RKO (cell line): ENCODE data around the gene ADGRD1.
"Not testable (repeated sequence)": the region's sequence is repeated elsewhere in the genome, so short reads cannot be mapped to it uniquely, and the experiment has no call there.

ENCODE experiments used
- DNase-seq: peaks from one replicate; pipeline ENCODE4 v3.0.0-alpha.2; 2016; ENCODE audit warnings: low spot score

ADGRD1 gene

DNA sequence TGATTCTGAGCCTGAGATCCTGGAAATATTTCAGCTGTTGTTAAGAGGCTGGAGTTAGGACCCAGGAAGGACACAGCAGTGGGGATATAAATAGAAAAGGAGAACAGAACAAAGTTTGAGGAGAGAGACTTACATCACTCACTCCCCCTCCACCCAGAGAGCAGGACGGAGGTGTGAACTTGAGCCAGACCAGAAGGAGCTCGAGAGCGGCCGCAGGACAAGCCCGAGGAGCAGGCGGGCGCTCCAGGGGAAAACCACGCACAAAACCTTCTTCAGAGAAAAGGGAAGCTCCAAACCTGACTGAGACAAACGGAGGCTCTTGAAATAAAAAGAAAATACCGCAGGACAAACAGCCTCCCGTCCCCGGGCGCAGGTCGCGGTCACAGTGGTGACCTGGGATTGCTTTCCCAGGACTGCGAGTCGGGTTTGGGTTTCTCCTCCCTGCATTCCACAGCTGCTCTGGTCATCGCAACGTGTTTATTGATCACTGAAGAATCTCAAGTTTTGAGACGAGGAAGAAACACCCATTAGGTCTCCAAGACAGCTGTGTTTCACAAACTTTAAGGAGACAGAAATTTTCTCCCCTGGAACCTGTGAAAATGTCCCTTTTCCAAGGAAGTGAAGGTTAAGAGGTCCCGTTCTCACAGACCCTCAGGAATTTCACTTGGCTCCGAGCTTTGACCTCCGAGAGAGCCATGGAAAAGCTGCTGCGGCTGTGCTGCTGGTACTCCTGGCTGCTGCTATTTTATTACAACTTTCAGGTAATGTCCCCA lies at the start of gene ADGRD1:
ADGRD1 (plus strand) TSS at position 137 of the 773 bp plus-strand sequence; CDS start at position 696, 559 bp downstream.
- DNase-seq = no peak

DNA sequence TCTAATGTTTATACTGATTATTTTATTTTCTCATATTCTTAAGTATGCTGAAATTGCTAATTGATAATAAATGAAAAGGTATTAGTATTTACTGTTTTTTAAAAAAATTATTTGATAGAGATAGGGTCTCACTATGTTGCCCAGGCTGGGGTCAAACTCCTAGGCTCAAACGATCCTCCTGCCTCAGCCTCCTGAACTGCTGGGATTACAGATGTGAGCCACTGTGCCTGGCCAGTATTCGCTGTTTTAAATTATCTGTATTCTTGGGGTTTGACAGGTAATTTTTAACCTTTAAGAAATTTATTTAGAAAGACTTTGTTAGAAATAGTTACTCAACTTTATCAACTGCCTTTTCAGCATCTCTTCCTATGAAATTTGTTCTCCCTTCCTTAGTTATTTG lies 49.6 kb upstream of the ADGRD1 start:
- DNase-seq = no peak

DNA sequence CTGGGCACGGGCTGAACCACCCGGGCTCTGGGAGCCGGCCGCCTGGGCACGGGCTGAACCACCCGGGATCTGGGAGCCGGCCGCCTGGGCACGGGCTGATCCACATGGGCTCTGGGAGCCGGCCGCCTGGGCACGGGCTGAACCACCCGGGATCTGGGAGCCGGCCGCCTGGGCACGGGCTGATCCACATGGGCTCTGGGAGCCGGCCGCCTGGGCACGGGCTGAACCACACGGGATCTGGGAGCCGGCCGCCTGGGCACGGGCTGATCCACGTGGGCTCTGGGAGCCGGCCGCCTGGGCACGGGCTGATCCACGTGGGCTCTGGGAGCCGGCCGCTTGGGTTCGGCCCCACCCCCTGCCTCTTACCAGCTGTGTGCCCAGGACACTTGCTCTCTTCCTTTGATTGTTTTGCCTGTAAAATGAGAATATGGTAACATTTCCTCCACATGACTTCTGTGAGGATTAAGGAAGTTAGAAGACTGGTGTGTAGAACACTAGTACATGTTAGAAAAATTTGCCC lies 48.7 kb upstream of the ADGRD1 start:
- DNase-seq = not testable (repeated sequence)

DNA sequence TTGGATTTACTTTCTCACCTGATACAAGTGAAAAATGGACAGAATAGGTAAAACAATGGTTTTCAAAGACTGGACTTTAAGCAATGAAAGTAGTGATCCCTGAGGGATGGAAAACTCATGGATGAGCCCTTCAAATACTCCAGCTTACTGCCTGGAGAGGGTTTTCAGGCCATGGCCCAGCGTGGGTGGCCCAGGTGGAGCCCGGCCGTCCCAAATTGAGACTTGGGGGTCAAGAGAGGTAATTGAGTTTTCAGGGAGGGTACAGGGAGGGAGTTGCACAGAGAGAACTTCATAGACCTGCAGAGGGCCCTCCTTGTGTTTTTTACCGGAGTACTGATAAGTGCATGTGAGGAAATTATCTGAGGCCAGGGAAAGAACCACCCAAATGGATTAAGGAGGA lies 44.6 kb upstream of the ADGRD1 start:
- no peak for DNase-seq

DNA sequence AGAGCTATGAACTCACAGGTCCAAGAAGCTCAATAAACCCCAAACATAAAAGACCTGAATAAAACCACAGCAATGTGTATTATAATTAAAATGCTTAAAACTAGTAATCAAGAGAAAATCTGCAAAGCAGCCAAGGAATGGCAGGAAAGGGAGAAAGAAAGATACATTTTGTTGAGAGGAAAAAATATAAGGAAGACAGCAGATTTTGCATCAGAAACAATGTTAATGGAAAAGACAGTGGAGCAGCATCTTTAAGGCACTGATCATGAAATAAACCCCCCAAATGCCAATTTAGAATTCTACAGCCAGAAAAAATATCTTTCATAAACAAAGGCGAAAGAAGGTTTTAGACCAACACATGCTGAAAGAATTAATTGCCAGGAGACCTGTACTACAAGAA lies 42.5 kb upstream of the ADGRD1 start:
- no peak for DNase-seq

DNA sequence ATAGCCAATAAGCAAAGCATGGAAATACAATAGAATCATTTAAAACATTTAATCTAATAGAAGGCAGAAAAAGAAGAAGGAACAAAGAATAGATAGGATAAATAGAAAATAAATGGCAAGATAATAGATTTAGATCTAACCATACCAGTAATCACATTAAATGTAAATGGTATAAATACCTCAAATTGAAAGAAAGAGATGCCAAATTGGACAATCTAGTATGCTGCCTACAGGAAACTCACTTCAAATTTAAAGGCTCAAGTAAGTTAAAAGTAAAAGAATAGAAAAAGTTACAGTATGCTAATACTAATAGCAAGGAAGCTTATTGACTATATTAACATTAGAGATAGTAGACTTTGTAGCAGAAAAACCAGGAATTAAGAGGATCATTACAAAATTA lies 41.8 kb upstream of the ADGRD1 start:
- DNase-seq = no peak

DNA sequence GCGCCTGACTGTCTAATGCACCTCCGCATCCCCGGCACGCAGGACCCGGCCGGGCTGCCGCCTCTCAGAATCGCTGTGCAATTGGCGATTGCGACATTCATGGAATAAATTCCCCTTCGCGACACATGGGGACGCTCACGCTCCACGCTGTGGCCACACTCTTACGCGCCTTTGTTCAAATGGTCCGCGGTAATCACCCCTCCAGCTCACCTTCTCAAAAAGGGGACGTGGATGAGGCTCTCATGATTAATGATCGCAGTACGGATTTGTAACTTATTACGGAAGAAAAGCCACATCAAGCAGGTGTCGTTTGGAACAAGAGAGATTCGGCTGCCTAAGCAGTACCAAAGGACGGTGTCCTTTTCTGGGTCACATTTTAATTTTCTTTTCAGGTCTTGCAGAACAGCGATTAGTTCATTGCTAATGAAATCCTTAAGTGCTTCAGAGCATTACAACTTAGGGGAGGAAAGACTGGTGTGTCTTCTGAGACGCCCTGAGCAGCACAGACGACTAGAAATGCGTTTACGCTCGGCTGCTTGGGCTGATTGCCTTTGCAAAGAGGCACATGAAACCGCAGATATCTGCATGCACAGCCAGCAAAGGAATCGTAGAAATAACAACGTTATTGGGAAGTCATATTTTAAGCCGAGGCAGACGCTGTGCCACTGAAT lies 37.3 kb upstream of the ADGRD1 start:
- no peak for DNase-seq

DNA sequence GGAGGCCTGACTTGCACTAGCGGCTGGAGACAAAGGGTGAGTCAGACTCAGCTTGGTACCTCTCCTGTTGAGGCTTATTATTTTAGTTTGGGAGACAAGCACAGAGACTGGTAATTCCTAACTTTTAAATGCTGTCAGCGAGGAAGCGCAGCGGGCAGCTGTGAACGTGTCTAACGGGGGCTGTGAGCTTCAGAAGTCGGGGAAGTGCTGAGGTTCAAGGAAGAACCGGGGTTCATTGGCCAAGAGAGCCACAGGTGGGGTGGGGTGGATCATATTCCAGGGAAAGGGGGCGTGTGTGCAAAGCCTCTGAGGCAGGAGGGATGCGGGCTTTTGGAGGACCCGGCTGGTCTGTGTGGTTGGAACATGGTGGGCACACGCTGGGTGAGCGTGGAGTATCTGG lies 36.1 kb upstream of the ADGRD1 start:
- DNase-seq = no peak

DNA sequence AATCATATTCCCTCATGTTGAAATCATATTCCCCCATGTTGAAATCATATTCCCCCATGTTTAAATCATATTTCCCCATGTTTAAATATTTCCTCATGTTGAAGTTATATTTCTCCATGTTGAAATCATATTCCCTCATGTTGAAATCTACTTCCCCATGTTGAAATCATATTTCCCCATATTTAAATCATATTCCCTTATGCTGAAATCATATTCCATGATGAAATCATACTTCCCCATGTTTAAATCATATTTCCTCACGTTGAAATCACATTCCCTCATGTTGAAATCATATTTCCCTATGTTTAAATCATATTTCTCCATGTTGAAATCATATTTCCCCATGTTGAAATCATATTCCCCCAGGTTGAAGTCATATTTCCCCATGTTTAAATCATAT lies 34.6 kb upstream of the ADGRD1 start:
- DNase-seq = no peak

DNA sequence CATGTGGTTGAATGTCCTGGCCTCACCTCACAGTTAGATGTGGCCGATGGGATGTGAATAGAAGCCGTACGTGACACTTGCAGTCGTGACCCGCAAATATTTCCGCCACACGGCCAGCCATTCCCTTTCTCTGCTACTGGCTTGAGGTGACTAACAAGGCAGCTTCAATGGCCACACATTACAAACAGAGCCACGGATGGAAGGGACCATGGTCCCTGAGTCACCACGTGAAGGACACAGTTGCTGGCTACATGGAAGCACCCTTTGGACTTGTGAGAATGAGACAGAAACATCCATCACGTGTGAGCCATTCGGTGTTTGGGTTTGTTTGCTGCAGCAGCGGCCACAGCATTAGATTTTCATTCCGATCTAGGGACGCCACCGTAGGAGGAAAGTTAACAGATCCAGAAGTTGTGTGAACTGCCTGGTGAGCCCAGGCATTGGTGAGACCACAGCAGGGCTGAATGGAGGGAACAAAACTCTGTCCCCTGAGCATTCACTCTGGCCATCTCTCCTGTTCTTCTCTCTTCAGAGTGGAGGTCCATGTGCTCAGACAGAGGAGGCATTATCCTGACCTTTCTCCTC lies 33.5 kb upstream of the ADGRD1 start:
- no peak for DNase-seq

DNA sequence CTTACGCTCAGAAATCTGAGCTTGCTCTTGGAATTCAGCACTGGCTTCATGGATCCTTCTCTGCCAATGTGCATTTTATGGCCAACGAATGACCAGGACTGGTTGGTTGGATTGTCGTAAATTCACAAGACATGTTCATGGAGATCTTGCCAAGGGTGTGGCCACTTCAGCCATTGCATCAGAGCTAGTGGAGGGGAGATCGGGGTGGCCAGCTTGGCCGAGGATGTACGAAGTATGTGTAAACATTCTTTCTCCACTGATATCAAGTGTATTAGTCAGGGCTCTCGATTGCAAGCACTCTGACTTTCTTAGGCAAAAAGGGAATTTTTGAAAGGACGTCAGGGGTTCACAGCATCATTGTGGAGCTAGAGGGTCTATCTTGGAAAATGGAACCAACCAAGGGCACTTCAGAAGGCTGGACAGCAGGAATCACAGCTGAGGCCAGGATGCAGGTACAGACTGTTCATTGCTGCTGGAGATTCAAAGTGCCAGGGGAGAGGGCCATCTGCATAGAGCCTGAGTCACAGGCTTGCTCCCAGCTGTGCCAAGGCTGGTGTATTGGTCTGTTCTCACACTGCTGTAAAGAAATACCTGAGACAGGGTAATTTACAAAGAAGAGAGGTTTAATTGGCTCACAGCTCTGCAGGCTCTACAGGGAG lies 32.9 kb upstream of the ADGRD1 start:
- no peak for DNase-seq

DNA sequence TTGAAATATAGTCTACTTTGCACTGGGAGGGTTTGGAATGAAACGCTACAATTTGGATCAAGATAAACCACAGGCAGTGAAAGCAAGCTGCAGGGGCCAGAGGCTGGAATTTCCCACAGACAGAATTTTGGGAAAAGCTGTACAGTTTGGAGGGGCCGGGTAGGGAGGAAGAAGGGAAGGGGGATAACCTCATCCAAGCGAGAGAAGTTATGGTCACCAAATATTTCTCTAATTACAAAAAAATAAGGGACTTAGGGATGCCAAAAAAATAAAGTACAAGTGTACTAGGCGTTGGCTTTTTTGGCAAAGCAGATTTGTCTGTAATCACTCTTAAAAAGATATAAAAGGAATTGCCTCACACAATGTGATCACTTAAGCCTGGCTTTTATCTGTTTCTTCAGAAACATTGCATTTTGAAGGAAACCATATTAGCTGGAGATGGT lies 31.2 kb upstream of the ADGRD1 start:
- DNase-seq = no peak

DNA sequence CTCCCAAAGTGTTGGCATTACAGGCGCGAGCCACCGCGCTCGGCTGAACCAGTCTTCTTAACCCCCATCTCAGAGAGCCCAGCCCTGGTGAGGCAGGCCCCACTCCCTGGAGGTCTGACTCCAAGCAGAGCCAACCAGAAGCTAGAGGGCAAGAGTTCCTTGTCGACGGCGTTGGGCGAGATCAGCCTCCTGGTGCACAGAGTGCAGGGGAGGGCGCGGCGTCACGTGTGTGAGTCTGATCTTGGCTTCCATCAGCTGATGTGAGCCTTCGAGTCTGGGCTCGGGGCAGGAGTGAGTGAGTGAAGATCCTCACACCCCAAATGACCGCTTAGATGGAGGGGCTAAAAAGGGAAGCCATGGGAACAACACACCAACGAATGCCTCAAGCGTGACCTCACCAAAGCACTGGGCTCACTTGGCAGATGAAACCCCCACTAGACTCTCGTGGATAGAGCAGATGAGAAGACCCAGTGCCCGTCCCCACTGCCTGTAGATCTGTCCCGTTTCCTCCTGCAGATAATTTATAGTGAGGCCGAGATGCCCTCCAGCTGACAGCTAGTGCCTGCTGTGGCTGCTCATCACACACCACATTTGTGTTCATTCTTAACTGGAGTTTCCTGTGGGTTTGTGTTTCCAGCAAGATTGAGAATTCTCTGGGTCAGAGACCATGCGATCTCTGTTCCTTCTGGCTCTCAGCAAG lies 28.6 kb upstream of the ADGRD1 start:
- DNase-seq = no peak

DNA sequence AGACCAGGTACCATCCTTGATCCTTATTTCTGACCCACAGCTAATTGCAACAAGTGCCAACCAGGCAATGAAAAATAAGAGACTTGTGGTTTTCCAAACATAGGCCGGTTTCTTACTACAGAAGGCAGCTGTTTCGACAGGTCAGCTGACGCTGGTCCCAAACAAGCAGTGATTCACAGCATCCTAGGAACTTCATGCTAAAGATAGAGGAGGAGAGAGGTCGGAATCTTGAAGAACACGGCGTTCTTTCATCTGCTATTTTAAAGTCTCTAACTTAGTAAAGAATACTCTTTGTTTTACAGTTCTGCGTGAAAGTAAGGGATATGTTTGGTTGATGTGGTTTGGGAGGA lies 28.1 kb upstream of the ADGRD1 start:
- no peak for DNase-seq

DNA sequence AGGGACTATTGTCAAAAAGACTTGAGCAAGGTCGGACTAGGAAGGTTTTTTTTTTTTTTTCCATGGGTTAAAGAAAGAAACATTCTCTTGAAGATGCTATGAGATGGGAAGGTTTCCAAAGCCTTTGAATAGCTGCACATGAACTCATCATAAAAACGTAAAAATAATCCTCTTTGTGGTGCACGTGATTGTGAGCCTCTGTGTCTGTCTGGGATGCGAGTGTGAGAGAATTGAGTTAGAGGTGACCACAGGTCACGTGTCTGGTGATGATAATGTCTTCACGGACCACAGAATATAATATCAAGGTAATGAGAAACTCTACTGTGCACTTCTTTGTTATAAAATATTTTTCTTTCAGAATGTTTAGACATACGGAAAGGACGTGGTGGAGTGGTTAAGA lies 24.3 kb upstream of the ADGRD1 start:
- DNase-seq = no peak

DNA sequence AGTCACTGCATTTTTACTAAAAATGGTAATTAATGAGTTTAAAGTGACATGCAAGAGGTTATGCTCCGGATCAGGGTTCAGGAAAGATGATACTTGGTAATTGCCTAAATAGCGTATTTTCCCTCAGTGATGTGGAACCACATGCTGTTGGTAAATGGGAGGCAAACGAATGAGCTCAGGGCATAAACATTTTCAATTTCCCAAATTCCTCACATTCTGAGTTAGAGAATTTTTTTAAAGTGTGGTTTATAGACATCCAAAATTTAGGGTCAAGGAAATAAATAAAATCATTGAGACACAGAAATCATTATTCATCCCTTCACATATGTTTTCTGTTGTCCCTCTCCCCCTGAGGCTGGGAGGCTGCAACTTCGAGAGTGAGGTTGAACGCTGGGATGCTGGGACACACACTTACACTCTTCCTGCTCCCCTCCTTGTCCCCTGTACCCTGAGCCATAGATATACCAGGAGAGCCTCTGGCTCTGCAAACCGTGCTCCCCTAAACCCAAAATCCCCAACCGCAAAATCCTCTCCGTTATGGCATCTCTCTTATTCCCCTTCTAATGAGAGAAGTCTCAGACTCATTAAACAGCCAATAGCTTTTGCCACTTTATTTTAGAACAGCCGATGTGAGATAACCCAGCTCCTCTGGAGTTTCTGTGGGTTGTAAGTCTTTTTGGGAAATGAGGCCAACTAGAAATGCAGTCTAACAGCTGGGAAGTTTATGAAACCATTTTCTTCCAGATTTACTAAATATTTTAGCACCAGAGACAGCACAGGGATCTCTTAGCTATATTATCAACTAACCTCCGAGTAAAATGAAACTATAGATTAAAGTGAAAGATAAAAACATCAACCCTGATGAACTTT lies 21.4 kb upstream of the ADGRD1 start:
- no peak for DNase-seq

DNA sequence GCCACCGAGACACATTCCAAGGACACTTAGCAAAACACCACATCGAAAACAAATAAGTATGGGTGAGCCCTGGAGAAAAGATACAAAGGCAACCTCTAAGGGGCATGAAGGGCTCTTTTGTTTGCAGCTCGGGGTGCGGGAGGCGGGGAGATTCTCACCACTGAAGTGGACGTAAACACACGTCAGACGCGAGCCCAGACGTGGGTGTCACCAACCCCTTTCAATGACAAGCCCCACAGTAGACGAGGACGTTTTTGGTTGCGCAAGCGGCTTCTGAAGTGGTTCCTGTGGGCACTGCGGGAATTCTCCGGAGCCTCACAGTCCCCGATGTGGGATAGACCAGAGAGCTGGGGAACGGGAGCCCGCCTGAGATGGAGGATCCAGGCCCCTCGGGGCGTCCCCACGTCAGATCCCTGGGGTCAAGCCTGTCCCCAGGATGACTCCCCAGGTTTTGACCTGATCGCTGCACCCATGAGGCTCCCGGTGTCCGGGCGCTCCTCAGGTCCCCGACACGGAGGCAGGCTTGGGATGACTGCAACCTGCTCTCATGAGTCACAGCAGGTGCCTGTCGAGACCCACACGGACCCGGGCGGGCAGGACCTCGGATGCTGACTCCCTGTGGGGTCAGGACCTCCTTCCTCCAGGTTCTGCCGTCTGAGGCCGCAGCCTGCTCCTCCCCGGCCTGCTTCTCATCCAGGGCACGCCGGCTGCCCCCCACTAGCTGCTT lies 20.3 kb upstream of the ADGRD1 start:
- no peak for DNase-seq

DNA sequence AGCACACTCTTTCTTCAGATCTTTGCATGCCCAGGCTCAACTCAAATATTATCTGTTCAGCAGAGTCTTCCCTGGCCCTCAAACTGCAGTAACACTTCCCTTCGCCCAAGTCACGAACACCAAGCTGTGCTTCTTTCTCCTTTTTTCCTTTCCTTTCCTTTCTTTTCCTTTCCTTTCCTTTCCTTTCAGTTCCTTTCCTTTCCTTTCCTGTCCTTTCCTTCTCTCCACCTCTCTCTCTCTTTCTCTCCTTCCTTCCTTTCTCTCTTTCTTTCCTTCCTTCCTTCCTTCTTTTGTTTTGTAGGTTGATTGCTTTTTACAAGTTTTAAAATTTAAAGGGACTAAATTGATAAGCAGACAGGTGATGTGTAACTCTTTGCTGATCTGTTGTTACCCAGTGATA lies 19.0 kb upstream of the ADGRD1 start:
- DNase-seq = no peak

DNA sequence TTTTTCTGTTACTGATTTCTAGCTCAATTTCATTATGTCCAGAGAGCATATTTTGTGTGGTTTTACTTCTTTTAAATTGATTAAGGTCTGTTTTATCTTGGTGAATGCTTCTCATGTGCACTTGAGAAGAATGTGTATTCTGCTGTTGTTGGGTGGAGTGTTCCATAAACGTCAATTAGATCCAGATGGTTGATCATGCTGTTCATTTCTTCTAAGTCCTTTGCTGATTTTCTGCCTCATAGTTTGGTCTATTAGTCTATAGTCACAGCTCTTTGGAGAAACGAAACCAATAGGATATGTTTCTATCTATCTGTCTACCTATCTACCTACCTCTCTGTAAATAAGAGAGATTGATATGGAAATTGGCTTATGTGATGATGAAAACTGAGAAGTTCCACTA lies 17.1 kb upstream of the ADGRD1 start:
- DNase-seq = no peak

DNA sequence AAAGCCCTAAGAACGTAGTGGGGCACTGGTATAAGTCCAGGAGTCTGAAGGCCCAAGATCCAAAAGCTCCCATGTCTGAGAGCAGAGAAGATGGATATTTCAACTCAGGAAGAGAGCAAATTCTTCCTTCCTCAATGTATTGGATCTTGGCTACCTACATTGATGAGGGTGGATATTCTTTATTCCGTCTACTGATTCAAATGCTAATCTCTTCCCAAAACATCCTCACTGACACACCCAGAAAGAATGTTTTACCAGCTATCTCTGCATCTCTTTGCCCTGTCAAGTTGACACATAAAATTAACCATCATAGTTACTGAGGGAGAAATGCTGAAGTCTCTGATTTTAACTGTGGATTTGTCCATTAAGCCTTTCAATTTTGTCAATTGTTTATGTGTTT lies 16.6 kb upstream of the ADGRD1 start:
- DNase-seq = no peak
